Measurements from ENCODE around the gene HOXB8.

Gene HOXB8

GRCh38 chr17:48609759-48610281 is 5.3 kb downstream of the HOXB8 start:
- no peak for ATAC-seq (ENCODE audit: low read depth)

DNA sequence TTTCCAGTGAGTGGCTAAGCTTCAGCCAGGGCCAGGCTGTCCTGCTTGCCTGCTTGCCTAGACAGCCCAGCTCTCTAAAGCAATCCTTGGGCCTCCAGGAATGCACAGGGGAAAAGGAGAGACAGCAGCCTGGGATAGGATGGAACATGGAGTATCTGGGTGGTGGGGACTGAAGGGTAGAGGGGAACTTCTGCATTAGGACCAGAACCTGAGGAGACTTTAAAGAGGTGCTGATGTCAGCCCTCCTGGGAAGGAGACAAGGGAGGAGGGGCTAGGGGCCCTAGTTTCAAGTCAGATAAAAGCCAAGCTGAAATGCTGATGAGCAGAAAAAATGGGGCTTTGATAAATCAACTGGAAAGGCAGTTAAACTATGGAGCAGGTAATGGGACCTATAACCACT is 6.1 kb downstream of the HOXB8 start:
- TF ChIP-seq, protein P1, sequence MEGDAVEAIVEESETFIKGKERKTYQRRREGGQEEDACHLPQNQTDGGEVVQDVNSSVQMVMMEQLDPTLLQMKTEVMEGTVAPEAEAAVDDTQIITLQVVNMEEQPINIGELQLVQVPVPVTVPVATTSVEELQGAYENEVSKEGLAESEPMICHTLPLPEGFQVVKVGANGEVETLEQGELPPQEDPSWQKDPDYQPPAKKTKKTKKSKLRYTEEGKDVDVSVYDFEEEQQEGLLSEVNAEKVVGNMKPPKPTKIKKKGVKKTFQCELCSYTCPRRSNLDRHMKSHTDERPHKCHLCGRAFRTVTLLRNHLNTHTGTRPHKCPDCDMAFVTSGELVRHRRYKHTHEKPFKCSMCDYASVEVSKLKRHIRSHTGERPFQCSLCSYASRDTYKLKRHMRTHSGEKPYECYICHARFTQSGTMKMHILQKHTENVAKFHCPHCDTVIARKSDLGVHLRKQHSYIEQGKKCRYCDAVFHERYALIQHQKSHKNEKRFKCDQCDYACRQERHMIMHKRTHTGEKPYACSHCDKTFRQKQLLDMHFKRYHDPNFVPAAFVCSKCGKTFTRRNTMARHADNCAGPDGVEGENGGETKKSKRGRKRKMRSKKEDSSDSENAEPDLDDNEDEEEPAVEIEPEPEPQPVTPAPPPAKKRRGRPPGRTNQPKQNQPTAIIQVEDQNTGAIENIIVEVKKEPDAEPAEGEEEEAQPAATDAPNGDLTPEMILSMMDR (IDR thresholded peaks at IDR 0.05; ENCODE audit: poor library complexity, severe bottlenecking), result no peak
- Histone ChIP-seq H3K9me3 (ENCODE audit: severe bottlenecking) (no peaks in the 10 kb centered on the region), H3K27me3 (ENCODE audit: insufficient read depth, poor library complexity, severe bottlenecking) (peaks cover 5% of the 10 kb centered on the region), H3K4me1 (ENCODE audit: insufficient read depth, poor library complexity, severe bottlenecking) (peaks cover 12% of the 10 kb centered on the region), H3K4me3 (ENCODE audit: severe bottlenecking) (no peak overlapping the region), H3K36me3 (ENCODE audit: low read depth) (no peaks in the 10 kb centered on the region), H3K27ac (ENCODE audit: poor library complexity, severe bottlenecking) (no peak overlapping the region)
- ATAC-seq (ENCODE audit: low read depth), result no peak
- DNase-seq (ENCODE audit: low spot score), result no peak

More at GRCh38 chr17:48609759-48610281, 5.3 kb downstream of the HOXB8 start:
- Histone ChIP-seq H3K4me1 (ENCODE audit: insufficient read depth, poor library complexity, severe bottlenecking) (peaks cover 12% of the 10 kb centered on the region), H3K4me3 (ENCODE audit: severe bottlenecking) (peak overlapping the region; percentile 55), H3K9me3 (ENCODE audit: severe bottlenecking) (no peaks in the 10 kb centered on the region), H3K27ac (ENCODE audit: poor library complexity, severe bottlenecking) (peak overlapping the region; percentile 66), H3K36me3 (ENCODE audit: low read depth) (no peaks in the 10 kb centered on the region), H3K27me3 (ENCODE audit: insufficient read depth, poor library complexity, severe bottlenecking) (peaks cover 13% of the 10 kb centered on the region)
- TF ChIP-seq, protein P1 (IDR thresholded peaks at IDR 0.05; ENCODE audit: poor library complexity, severe bottlenecking), result no peak
- DNase-seq (ENCODE audit: low spot score), result no peak

GRCh38 chr17:48608494-48608834 is 6.6 kb downstream of the HOXB8 start:
- ATAC-seq (ENCODE audit: low read depth) (no peak), DNase-seq (ENCODE audit: low spot score) (no peak)
- no peaks in the 10 kb centered on the region for H3K27me3 ChIP-seq (ENCODE audit: insufficient read depth, poor library complexity, severe bottlenecking)
- H3K36me3 ChIP-seq (ENCODE audit: low read depth), result no peaks in the 10 kb centered on the region
- H3K4me1 ChIP-seq (ENCODE audit: insufficient read depth, poor library complexity, severe bottlenecking), result peaks cover 12% of the 10 kb centered on the region
- H3K4me3 ChIP-seq (ENCODE audit: severe bottlenecking), result no peak overlapping the region
- no peak overlapping the region for H3K27ac ChIP-seq (ENCODE audit: poor library complexity, severe bottlenecking)
- H3K9me3 ChIP-seq (ENCODE audit: severe bottlenecking), result no peaks in the 10 kb centered on the region
- TF ChIP-seq, protein P1 (IDR thresholded peaks at IDR 0.05; ENCODE audit: poor library complexity, severe bottlenecking), result no peak

GRCh38 chr17:48606892-48607614 is 8.0 kb downstream of the HOXB8 start:
- no peak for ATAC-seq (ENCODE audit: low read depth)
- Histone ChIP-seq H3K27me3 (ENCODE audit: insufficient read depth, poor library complexity, severe bottlenecking) (no peaks in the 10 kb centered on the region), H3K36me3 (ENCODE audit: low read depth) (no peaks in the 10 kb centered on the region), H3K9me3 (ENCODE audit: severe bottlenecking) (no peaks in the 10 kb centered on the region), H3K27ac (ENCODE audit: poor library complexity, severe bottlenecking) (no peak overlapping the region), H3K4me1 (ENCODE audit: insufficient read depth, poor library complexity, severe bottlenecking) (peaks cover 12% of the 10 kb centered on the region), H3K4me3 (ENCODE audit: severe bottlenecking) (no peak overlapping the region)
- TF ChIP-seq, protein P1 (IDR thresholded peaks at IDR 0.05; ENCODE audit: poor library complexity, severe bottlenecking), result no peak
- DNase-seq (ENCODE audit: low spot score), result no peak

Measured in RWPE2 (cell line).